Activated gamma-delta T cell treated with anti-CD3 and anti-CD28 coated beads, Interleukin-2, amount 50 U/mL, for 16 hours (primary cell): Measurements from ENCODE around the gene CACNA2D3.

Source experiments
- DNase-seq: peaks from one replicate; pipeline ENCODE4 v3.0.0-alpha.2; 2020; ENCODE audit warnings: low read depth

Gene CACNA2D3

GRCh38 chr3:54217828-54218227 lies 95.5 kb downstream of the CACNA2D3 start:
- DNase-seq = no peak

DNA sequence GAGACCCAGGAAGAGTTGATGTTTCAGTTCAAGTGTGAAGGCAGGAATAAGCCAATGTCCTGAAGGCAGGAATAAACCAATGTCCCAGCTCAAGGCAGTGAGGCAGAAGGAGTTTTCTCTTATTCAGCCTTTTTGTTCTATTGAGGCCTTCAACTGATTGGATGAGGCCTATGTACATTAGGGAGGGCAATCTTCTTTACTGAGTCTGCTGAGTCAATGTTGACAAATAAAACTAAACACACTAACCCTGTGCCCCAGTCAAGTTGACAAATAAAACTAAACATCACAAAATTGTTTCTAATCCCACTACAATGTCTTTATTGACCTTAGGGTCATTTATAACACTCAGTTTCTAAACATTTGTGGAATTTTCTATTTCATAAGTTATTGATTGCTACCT lies 100.0 kb downstream of the CACNA2D3 start:
- DNase-seq = no peak

DNA sequence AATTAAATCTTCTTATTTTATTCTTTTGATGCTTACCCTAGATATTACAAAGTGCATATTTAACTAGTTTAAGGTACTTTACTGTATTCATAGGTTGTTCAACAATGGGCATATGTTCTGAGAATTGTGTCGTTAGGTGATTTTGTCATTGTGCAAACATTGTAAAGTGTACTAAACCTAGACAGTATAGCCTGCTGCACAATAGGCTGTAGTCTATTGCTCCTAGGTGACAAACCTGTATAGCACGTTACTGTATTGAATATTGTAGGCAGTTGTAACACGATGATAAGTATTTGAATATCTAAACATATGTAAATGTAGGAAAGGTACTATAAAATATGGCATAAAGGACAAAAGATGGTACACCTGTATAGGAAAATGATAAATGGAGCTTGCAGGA lies 100.7 kb downstream of the CACNA2D3 start:
- DNase-seq = no peak

- no peak for DNase-seq
Measured at GRCh38 chr3:54225841-54226528, 103.6 kb downstream of the CACNA2D3 start.

- no peak for DNase-seq
Measured at GRCh38 chr3:54228806-54229205, 106.5 kb downstream of the CACNA2D3 start.

DNA sequence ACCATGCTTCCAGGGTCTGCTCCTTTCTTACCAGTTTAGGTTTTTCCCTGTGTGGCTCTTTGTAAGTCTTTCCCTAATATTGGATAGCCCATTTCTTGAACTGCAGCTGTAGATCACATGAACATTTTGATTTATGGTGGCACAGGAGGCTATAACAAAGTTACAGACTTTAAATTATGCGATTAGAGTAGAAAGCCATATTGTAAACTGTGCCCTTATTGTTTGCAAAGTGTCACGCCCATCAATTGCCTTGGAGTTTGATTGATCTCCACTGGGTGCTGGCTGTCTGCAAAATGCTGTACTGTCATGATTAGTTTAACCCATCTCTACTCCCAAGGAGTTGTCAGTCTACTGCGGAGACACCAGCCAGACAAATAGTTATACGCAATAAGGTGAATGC lies 110.3 kb downstream of the CACNA2D3 start:
- no peak for DNase-seq

- no peak for DNase-seq
Measured at GRCh38 chr3:54235998-54236397, 113.6 kb downstream of the CACNA2D3 start.

- DNase-seq = no peak
Measured at GRCh38 chr3:54237109-54237508, 114.8 kb downstream of the CACNA2D3 start.

- DNase-seq = no peak
Measured at GRCh38 chr3:54237788-54238502, 115.6 kb downstream of the CACNA2D3 start.

DNA sequence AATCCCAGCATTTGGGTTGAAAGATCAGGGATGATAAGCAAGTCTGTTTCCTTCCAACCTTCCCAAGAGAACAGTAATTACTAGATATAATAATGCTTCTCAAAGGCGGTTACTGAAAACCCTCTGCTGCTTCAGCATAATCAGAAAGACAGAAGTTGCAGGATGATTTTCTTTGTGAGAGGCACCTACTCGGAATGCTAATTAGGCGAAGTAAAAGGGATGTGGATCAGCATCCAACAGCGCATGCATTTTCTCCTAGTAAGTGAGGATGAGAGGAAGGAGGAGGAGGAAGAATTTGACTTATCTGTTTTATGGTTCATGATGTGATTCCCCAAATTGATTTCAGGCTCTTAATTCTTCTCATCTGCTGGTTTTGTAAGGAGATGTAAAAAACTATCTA lies 118.0 kb downstream of the CACNA2D3 start:
- DNase-seq = no peak

- DNase-seq = no peak
Measured at GRCh38 chr3:54243056-54243931, 120.9 kb downstream of the CACNA2D3 start.

DNA sequence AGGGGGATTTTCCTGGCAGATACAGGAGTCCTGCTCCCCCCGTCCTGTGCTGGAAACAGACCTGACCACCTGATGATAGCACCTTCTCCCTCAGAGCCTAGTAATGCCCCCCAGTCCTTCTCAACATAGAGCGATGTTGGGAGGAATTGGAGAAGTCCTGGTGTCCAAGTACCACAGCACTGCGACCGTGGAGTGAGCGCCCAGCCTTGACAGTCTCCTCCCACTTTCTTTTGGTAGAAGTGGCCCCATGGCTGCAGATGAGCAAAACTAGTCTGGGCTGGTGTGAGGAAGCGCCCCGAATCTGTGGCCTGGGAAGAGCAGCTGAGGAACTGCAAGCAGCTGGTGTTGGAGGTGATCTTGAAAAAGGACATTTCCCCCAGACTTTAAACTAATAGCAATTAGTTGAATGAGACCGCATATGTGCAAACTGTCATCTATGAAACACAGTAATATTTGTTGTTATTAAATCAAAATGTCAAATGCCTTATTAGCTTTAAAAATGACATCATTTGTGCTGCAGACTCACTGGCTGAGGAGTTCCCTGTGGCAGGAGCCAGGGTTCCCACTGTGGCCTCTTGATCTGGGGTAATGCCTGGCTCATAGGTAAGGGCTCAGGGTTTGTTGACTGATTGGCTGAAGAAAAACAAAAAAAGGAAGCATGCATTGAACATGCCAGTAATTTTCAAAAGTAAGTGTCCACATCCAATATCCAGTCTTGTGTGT lies 121.8 kb downstream of the CACNA2D3 start:
- DNase-seq = no peak

- DNase-seq = no peak
Measured at GRCh38 chr3:54251705-54252104, 129.4 kb downstream of the CACNA2D3 start.

GRCh38 chr3:54257125-54257720 lies 134.9 kb downstream of the CACNA2D3 start:
- no peak for DNase-seq

DNA sequence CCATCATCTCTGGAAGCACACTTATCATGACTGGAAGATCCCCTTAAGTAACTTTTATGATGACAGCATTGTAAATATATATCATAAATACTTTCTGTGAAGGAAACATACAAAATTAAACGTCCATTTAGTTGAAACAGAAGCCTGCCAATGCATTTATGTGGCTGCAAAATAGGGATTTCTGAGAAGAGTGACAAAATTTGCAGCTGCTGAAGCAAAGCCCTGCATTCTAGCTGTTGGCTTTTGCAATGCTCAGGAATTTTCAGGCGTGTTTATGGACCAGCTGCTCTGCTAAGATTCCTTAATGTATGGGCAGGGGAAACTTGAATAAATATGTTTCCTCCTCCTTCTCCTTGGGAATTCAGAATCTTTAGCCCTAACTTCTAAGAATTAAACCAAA lies 137.3 kb downstream of the CACNA2D3 start:
- no peak for DNase-seq

- no peak for DNase-seq
Measured at GRCh38 chr3:54261141-54261540, 138.8 kb downstream of the CACNA2D3 start.

- no peak for DNase-seq
Measured at GRCh38 chr3:54262541-54262940, 140.2 kb downstream of the CACNA2D3 start.

DNA sequence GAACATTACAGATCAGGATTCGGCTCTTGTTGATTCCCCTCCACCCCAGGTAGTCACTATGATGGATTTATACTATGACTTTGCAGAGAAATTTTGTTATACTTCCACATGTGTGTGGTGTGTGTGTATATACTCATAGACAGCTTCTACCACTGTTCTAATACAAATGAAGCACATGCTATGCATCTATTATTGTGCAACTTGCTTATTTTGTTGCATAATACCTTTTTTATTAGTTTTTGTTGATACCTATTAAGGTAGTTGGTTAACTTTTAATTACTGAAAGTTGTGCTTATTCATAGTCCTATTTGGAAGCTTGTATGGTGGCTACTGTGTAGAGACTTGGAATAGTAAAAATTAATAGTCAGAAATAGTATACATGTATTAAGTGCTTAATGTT lies 140.6 kb downstream of the CACNA2D3 start:
- DNase-seq = no peak

DNA sequence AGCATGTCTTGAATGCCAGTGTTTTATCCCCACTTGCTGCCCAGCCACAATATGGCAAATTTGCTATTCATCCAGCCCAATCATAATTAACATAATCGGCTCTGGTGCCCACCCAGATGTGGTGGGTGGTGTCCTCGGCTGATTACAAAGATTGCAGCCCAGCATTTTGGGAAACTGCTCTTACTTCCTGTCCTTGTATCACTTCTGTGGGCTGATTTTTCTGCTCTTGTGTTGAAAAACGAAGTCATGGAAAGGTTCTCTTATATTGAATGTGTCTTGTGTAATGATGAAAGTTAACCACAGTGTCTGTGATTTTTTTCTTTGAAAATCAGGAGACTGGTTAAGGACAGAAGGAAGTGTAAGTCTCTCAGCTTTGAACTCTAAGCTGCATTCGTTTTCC lies 141.7 kb downstream of the CACNA2D3 start:
- DNase-seq = no peak

DNA sequence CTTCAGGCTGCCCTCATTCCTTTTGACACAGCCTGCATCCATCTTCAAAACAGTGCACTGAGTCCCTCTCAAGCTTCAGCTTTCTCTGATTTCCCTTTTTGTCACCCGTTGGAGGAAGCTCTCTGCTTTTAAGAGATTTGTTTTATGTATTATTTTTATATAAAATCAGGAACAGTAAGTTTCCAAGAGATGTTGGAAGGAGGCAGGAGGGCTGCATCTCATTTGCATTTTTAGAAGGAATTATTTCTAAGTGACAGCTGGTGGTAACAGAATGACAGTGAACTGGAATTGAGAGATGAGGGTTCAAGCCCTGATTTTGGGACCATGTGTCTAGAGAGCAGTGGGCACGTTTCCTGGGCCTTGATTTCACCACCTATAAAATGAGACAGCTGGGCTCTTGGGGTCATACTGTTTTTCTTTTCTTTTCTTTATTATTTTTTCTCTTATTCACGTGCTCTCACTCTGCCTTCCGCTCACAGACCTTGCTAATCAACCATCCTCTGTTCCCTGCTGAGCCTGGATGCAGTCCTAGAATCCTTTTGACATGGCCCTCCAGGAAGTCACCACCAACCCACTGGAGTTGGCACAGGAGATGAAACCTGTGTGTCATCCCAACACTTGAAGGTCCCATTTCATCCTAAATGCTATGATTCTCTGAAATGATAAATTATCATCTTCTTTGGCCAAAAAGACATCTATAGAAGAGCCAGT lies 148.6 kb downstream of the CACNA2D3 start:
- DNase-seq = no peak

DNA sequence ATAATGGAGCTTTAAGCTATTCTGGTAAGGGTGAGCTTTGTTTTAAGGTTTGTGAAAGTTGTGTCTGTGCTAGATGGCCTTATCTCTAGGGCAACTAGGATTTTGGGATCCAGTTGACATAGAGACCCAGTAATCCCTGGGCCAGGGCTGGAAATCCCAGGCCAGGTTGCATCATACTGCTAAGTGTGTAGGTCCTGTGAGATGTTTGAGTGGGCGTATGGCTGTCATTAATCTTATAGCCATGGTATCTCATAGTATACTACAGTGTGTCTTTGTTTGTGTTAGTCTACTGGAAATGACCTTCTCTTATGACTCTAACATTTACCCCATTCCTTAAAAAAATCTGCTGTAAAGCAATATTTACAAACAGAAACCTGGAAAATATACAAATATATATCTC lies 151.4 kb downstream of the CACNA2D3 start:
- DNase-seq = no peak
